PC-3 (cell line): Measurements from ENCODE around the gene CCZ1B.
"Not testable (repeated sequence)": the region's sequence is repeated elsewhere in the genome, so short reads cannot be mapped to it uniquely, and the experiment has no call there.

Experiments
- EZH2 ChIP-seq: fragments of 300-600 bp; sonication (generic); IDR thresholded peaks from one replicate; pipeline ENCODE4 v1.6.1; 2017; ENCODE audit warnings: antibody characterized with exemption, mild to moderate bottlenecking, low read length; ENCODE audit not compliant: unreplicated experiment
- EZH2phosphoT487 ChIP-seq: fragments of 300-600 bp; sonication (generic); IDR thresholded peaks from 2 replicates; pipeline ENCODE4 v1.6.1; 2018; ENCODE audit warnings: mild to moderate bottlenecking, antibody characterized with exemption, low read length, borderline replicate concordance
- TF ChIP-seq, protein P1 (sequence below): fragments of 300-600 bp; sonication (generic); conservative IDR thresholded peaks from 2 replicates; pipeline ENCODE4 v1.5.1; 2017; ENCODE audit warnings: antibody characterized with exemption, low read depth, mild to moderate bottlenecking, low read length

DNA sequence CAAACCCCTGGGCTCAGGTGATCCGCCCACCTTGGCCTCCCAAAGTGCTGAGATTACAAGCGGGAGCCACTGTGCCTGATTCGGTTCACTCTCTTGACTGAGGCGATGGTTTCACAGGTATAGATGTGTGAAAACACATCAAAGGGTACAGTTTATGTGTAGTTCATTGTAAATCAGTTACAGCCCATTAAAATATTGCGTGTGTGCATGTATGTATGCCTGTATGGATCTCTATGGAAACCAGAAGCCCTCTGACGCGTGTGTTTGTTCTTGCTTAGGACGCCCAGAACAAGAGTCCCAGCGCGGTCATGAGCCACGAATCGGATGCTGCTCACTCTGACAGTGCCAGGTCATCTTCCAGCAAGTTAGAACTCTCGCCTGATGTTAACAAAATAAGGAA lies 36.7 kb downstream of the CCZ1B start:
- TF ChIP-seq, protein P1, sequence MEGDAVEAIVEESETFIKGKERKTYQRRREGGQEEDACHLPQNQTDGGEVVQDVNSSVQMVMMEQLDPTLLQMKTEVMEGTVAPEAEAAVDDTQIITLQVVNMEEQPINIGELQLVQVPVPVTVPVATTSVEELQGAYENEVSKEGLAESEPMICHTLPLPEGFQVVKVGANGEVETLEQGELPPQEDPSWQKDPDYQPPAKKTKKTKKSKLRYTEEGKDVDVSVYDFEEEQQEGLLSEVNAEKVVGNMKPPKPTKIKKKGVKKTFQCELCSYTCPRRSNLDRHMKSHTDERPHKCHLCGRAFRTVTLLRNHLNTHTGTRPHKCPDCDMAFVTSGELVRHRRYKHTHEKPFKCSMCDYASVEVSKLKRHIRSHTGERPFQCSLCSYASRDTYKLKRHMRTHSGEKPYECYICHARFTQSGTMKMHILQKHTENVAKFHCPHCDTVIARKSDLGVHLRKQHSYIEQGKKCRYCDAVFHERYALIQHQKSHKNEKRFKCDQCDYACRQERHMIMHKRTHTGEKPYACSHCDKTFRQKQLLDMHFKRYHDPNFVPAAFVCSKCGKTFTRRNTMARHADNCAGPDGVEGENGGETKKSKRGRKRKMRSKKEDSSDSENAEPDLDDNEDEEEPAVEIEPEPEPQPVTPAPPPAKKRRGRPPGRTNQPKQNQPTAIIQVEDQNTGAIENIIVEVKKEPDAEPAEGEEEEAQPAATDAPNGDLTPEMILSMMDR, result not testable (repeated sequence)
- TF ChIP-seq EZH2, EZH2phosphoT487: not testable (repeated sequence)
